Effector memory CD4-positive, alpha-beta T cell (primary cell): Measurements from ENCODE around the gene LUC7L.
"Not testable (repeated sequence)": the region's sequence is repeated elsewhere in the genome, so short reads cannot be mapped to it uniquely, and the experiment has no call there.

ENCODE experiments used
- DNase-seq, 3 donors: peaks; one replicate each; pipeline ENCODE4 v3.0.0-alpha.2; 2020
- H3K27ac ChIP-seq: 2 replicates; pipeline ENCODE4 v1.7.0; 2013; ENCODE audit warnings: mild to moderate bottlenecking, low read length, moderate library complexity; ENCODE audit not compliant: insufficient read depth, poor library complexity, severe bottlenecking
- H3K27me3 ChIP-seq: replicated peaks from 2 replicates; pipeline ENCODE4 v1.7.0; 2013; ENCODE audit warnings: mild to moderate bottlenecking, low read length; ENCODE audit not compliant: insufficient read depth, control insufficient read depth, poor library complexity, severe bottlenecking
- H3K36me3 ChIP-seq: 2 replicates; pipeline ENCODE4 v1.7.0; 2013; ENCODE audit warnings: mild to moderate bottlenecking, low read length, moderate library complexity; ENCODE audit not compliant: control insufficient read depth, insufficient read depth
- H3K4me1 ChIP-seq: 2 replicates; pipeline ENCODE4 v1.7.0; 2013; ENCODE audit warnings: low read length, mild to moderate bottlenecking; ENCODE audit not compliant: control insufficient read depth, insufficient read depth, poor library complexity, severe bottlenecking
- H3K4me3 ChIP-seq: 2 replicates; pipeline ENCODE4 v1.7.0; 2013; ENCODE audit warnings: low read length, low read depth, mild to moderate bottlenecking; ENCODE audit not compliant: insufficient read depth, poor library complexity, severe bottlenecking
- H3K9me3 ChIP-seq: 2 replicates; pipeline ENCODE4 v1.7.0; 2013; ENCODE audit warnings: mild to moderate bottlenecking, low read length, moderate library complexity; ENCODE audit not compliant: control insufficient read depth

LUC7L gene

GRCh38 chr16:181565-182021 is 47.7 kb downstream of the LUC7L start:
- Histone ChIP-seq H3K36me3 (no peaks in the 10 kb centered on the region), H3K9me3 (no peaks in the 10 kb centered on the region), H3K27me3 (peaks cover 29% of the 10 kb centered on the region), H3K4me1 (peaks cover 10% of the 10 kb centered on the region), H3K4me3 (no peak overlapping the region), H3K27ac (no peak overlapping the region)
- DNase-seq: no peak

- DNase-seq: peak; percentile 64 to 73 (median 69)
- no peak overlapping the region for H3K4me3 ChIP-seq
- H3K36me3 ChIP-seq: no peaks in the 10 kb centered on the region
- no peak overlapping the region for H3K27ac ChIP-seq
- no peaks in the 10 kb centered on the region for H3K9me3 ChIP-seq
- H3K27me3 ChIP-seq: peaks cover 29% of the 10 kb centered on the region
- peaks cover 10% of the 10 kb centered on the region for H3K4me1 ChIP-seq
Observed at GRCh38 chr16:180681-181564, 48.3 kb downstream of the LUC7L start.

GRCh38 chr16:180101-180675 is 49.1 kb downstream of the LUC7L start, which contains the start of gene HBQ1:
TSS of gene HBQ1 (plus strand) at chr16:180459. CDS start at chr16:180487, 28 bp downstream.
- no peak within 1 kb of the TSS for H3K4me3 ChIP-seq

GRCh38 chr16:179211-180092 is 49.8 kb downstream of the LUC7L start:
- Histone ChIP-seq H3K36me3 (no peaks in the 10 kb centered on the region), H3K4me3 (no peak overlapping the region), H3K4me1 (peaks cover 10% of the 10 kb centered on the region), H3K27me3 (peaks cover 39% of the 10 kb centered on the region), H3K9me3 (no peaks in the 10 kb centered on the region), H3K27ac (no peak overlapping the region)
- DNase-seq: no peak

More at GRCh38 chr16:180101-180675, 49.1 kb downstream of the LUC7L start, which contains the start of gene HBQ1:
- Histone ChIP-seq H3K27ac (no peak within 1 kb of the TSS), H3K4me1 (peaks cover 10% of the 10 kb centered on the region), H3K9me3 (no peaks in the 10 kb centered on the region), H3K27me3 (peaks cover 32% of the 10 kb centered on the region), H3K36me3 (no peaks in the 10 kb centered on the region)
- DNase-seq: no peak

- Histone ChIP-seq H3K27me3 (peaks cover 41% of the 10 kb centered on the region), H3K4me1 (peaks cover 10% of the 10 kb centered on the region), H3K27ac (no peak overlapping the region), H3K9me3 (no peaks in the 10 kb centered on the region), H3K36me3 (no peaks in the 10 kb centered on the region), H3K4me3 (no peak overlapping the region)
- DNase-seq: no peak
Observed at GRCh38 chr16:178668-179015, 50.6 kb downstream of the LUC7L start.

- Histone ChIP-seq H3K9me3 (no peaks in the 10 kb centered on the region), H3K4me3 (no peak overlapping the region), H3K27ac (no peak overlapping the region), H3K36me3 (no peaks in the 10 kb centered on the region), H3K27me3 (peaks cover 41% of the 10 kb centered on the region), H3K4me1 (peaks cover 10% of the 10 kb centered on the region)
- DNase-seq: no peak
Observed at GRCh38 chr16:177981-178667, 51.1 kb downstream of the LUC7L start.

- no peak for DNase-seq
- peaks cover 41% of the 10 kb centered on the region for H3K27me3 ChIP-seq
Observed at GRCh38 chr16:177394-177822, 51.8 kb downstream of the LUC7L start.

GRCh38 chr16:176477-177382 is 52.5 kb downstream of the LUC7L start, which contains the start of gene HBA1:
TSS of gene HBA1 (plus strand) at chr16:176680. CDS start at chr16:176717, 37 bp downstream.
- not testable (repeated sequence) for H3K27ac ChIP-seq, H3K36me3 ChIP-seq, H3K9me3 ChIP-seq, H3K4me3 ChIP-seq, DNase-seq, H3K4me1 ChIP-seq
- peaks cover 41% of the 10 kb centered on the region for H3K27me3 ChIP-seq

More at GRCh38 chr16:177394-177822, 51.8 kb downstream of the LUC7L start:
- no peaks in the 10 kb centered on the region for H3K9me3 ChIP-seq
- H3K4me1 ChIP-seq: peaks cover 10% of the 10 kb centered on the region
- H3K4me3 ChIP-seq: no peak overlapping the region
- no peak overlapping the region for H3K27ac ChIP-seq
- no peaks in the 10 kb centered on the region for H3K36me3 ChIP-seq
